Fibroblast of lung (primary cell): ENCODE results near the gene HIGD1A. TPM values are rescaled to one million over a fixed set of nuclear protein-coding genes. Genes with fewer than 3 reads are reported as not detected.

Source experiments
- DNase-seq, 2 donors: peaks; one replicate each; pipeline versions ENCODE4 v3.0.0 to v3.0.0-alpha.2; 2010; ENCODE audit warnings: low read depth in 2 of 2
- H2AFZ ChIP-seq: 2 replicates; pipeline ENCODE4 v1.5.1; 2012; ENCODE audit warnings: low read length, control low read depth, inconsistent platforms
- H3K27ac ChIP-seq: 2 replicates; pipeline ENCODE4 v1.5.1; 2011; ENCODE audit warnings: low read length, control low read depth; ENCODE audit not compliant: insufficient read depth
- H3K27me3 ChIP-seq: 2 replicates; pipeline ENCODE4 v1.5.1; 2011; ENCODE audit warnings: mild to moderate bottlenecking, low read length; ENCODE audit not compliant: control insufficient read depth, insufficient read depth
- H3K36me3 ChIP-seq: 2 replicates; pipeline ENCODE4 v1.5.1; 2011; ENCODE audit warnings: low read length; ENCODE audit not compliant: control insufficient read depth, insufficient read depth
- H3K4me1 ChIP-seq: 2 replicates; pipeline ENCODE4 v1.5.1; 2011; ENCODE audit warnings: low read length; ENCODE audit not compliant: control insufficient read depth, insufficient read depth; ENCODE audit errors: extremely low read depth
- H3K4me2 ChIP-seq: 2 replicates; pipeline ENCODE4 v1.5.1; 2011; ENCODE audit warnings: low read length, control low read depth; ENCODE audit not compliant: insufficient read depth; ENCODE audit errors: extremely low read depth
- H3K4me3 ChIP-seq, 4 experiments: fragments of 200-600 bp in 1 of 4; sonication (generic) in 1 of 4; replicated peaks in 1 of 4; 2 replicates each; pipeline ENCODE4 v1.5.1; 2011 to 2016; ENCODE audit warnings: low read length in 4 of 4, low read depth in 3 of 4, mild to moderate bottlenecking in 3 of 4, control low read depth in 2 of 4, inconsistent platforms in 1 of 4, mixed read lengths in 1 of 4; ENCODE audit not compliant: insufficient read depth in 1 of 4; ENCODE audit errors: control extremely low read depth in 1 of 4
- H3K79me2 ChIP-seq: 2 replicates; pipeline ENCODE4 v1.5.1; 2012; ENCODE audit warnings: mild to moderate bottlenecking, low read length, inconsistent platforms; ENCODE audit not compliant: control insufficient read depth, insufficient read depth
- H3K9ac ChIP-seq: 2 replicates; pipeline ENCODE4 v1.5.1; 2011; ENCODE audit warnings: mild to moderate bottlenecking, low read length, control low read depth; ENCODE audit not compliant: insufficient read depth
- H3K9me3 ChIP-seq: 2 replicates; pipeline ENCODE4 v1.5.1; 2012; ENCODE audit warnings: low read depth, low read length; ENCODE audit not compliant: control insufficient read depth, insufficient read depth
- H4K20me1 ChIP-seq: 2 replicates; pipeline ENCODE4 v1.5.1; 2011; ENCODE audit warnings: low read length; ENCODE audit not compliant: control insufficient read depth, insufficient read depth; ENCODE audit errors: extremely low read depth
- EZH2 ChIP-seq: IDR thresholded peaks from 2 replicates; pipeline ENCODE4 v1.5.1; 2012; ENCODE audit warnings: low read length, control low read depth, mild to moderate bottlenecking; ENCODE audit errors: missing control alignments
- polyA plus RNA-seq, 2 donors: library from polyadenylated mRNA; depleted of rRNA in 1 of 2; stranded (reverse) in 1 of 2; unstranded in 1 of 2; fragments of >200 nt; gene quantifications; 2 replicates each; pipeline ENCODE4 v1.2.1, GENCODE V29; 2011 to 2012; ENCODE audit warnings: missing spikeins in 1 of 2
- total RNA-seq: library from RNA; depleted of rRNA; stranded (reverse); fragments of >200 nt; gene quantifications from 2 replicates; pipeline ENCODE4 v1.2.1, GENCODE V29; 2014
- TF ChIP-seq, protein P1 (sequence below), 2 donors: IDR thresholded peaks in 1 of 2; conservative IDR thresholded peaks in 1 of 2; 1 replicate in 1 of 2; 2 replicates in 1 of 2; pipeline ENCODE4 v1.5.1; 2011 to 2012; ENCODE audit warnings: low read length in 2 of 2, control low read depth in 1 of 2, inconsistent platforms in 1 of 2, low read depth in 1 of 2, mild to moderate bottlenecking in 1 of 2

Gene HIGD1A
- total and polyA plus RNA-seq, 2 donors (not counting 1 experiment from before 2014, with no cell fraction given), result 121 to 245 TPM

DNA sequence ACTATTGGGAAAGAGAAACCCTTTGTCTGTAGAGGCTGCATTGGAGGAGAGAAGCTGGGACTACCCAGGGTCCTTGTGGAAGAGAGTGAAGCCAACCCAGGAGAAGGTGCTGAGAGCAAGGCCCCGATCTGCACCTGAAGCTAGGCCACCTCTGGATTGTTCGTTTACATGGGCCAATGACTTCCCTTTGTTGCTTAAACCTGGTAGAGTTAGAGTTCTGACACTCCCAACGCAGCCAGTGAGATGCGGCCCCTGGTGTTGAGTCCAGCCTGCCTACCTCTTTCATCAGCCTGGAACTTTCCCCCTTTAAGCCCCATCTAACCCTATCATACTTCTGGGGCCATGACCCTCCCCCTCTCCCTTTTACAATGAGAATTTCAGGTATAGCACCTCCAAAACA lies 62.0 kb downstream of the HIGD1A start:
- H4K20me1 ChIP-seq, result no peaks in the 10 kb centered on the region
- peaks cover 4% of the 10 kb centered on the region for H3K4me1 ChIP-seq
- H3K9ac ChIP-seq, result no peak overlapping the region
- no peaks in the 10 kb centered on the region for H3K9me3 ChIP-seq
- peaks cover 10% of the 10 kb centered on the region for H3K27me3 ChIP-seq
- TF ChIP-seq, protein P1, sequence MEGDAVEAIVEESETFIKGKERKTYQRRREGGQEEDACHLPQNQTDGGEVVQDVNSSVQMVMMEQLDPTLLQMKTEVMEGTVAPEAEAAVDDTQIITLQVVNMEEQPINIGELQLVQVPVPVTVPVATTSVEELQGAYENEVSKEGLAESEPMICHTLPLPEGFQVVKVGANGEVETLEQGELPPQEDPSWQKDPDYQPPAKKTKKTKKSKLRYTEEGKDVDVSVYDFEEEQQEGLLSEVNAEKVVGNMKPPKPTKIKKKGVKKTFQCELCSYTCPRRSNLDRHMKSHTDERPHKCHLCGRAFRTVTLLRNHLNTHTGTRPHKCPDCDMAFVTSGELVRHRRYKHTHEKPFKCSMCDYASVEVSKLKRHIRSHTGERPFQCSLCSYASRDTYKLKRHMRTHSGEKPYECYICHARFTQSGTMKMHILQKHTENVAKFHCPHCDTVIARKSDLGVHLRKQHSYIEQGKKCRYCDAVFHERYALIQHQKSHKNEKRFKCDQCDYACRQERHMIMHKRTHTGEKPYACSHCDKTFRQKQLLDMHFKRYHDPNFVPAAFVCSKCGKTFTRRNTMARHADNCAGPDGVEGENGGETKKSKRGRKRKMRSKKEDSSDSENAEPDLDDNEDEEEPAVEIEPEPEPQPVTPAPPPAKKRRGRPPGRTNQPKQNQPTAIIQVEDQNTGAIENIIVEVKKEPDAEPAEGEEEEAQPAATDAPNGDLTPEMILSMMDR (conservative IDR thresholded peaks at IDR 0.05 in 1 of 2, IDR thresholded peaks at IDR 0.05 in 1 of 2; ENCODE audit: low read depth in 1 of 2, low read length in 2 of 2), result no peak
- no peak for TF ChIP-seq EZH2
- no peak overlapping the region for H3K4me3 ChIP-seq
- no peak overlapping the region for H3K4me2 ChIP-seq
- no peak overlapping the region for H3K27ac ChIP-seq
- H3K36me3 ChIP-seq, result no peaks in the 10 kb centered on the region
- no peak overlapping the region for H2AFZ ChIP-seq
- DNase-seq, result no peak
- H3K79me2 ChIP-seq, result no peaks in the 10 kb centered on the region

DNA sequence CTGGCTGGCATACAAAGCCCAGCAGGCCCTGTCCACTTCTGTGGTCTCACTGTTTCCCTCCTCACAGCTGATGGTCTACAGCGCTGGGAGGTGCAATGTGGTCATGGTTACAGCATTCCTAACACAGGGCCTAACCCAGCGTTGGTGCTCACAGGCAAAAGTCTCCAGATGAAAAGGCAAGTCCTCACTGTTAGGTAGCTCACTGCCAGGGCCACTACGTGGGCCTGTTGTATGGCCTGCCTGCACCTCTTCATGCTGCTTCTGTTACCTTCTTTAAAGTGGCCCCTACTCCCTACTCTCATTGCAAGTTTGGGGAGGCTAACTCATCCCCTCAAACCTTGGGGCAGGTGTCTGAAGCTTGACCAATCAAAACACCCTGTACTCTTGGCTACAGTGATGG lies 62.5 kb downstream of the HIGD1A start:
- Histone ChIP-seq H3K36me3 (no peaks in the 10 kb centered on the region), H3K4me2 (no peak overlapping the region), H4K20me1 (no peaks in the 10 kb centered on the region)

DNA sequence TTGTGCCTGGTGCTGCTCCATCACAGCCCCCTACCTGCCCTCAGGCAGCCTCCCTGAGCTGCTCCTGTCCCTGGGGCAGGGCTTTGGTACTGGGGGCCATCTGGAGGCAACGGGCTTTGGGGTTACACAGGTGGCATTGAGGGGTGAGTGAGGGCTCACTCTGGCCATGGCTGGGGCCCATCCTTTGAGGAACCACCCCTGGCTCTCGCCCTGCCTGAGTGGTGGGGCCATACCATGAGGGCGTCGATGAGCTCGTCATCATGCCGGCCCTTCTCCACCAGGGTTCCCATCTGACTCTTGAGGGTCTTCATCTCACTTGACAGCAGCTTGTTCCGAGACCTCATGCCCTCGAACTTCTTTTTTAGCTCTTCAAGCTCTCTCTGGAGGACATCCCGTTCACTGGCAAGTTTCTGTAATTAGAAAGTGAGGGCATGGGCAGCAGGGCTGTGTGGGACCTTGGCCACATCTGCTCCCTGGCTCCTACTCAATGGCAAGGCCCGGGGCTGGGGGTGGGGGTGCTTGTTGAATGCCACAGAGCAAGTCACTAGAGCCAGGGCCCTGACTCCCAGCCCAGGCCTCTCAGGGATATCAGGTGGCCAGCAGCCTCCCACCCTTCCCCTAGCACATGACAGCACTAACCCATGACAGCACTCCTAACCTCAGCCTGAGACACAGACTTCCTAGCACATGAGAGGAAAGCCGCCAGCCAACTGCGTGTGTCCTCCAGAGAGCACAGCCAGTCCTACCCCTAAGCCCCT lies 64.7 kb downstream of the HIGD1A start:
- Histone ChIP-seq H3K79me2 (no peaks in the 10 kb centered on the region), H3K4me2 (no peak overlapping the region), H3K27me3 (peaks cover 14% of the 10 kb centered on the region), H3K4me1 (no peaks in the 10 kb centered on the region), H3K4me3 (no peak overlapping the region), H3K9ac (no peak overlapping the region), H2AFZ (no peak overlapping the region), H3K27ac (no peak overlapping the region), H3K36me3 (no peaks in the 10 kb centered on the region), H3K9me3 (no peaks in the 10 kb centered on the region), H4K20me1 (no peaks in the 10 kb centered on the region)
- TF ChIP-seq, protein P1 (conservative IDR thresholded peaks at IDR 0.05 in 1 of 2, IDR thresholded peaks at IDR 0.05 in 1 of 2; ENCODE audit: low read depth in 1 of 2, low read length in 2 of 2), result no peak
- TF ChIP-seq EZH2, result no peak
- no peak for DNase-seq

More for the DNA sequence above, 62.5 kb downstream of the HIGD1A start:
- no peak for DNase-seq
- TF ChIP-seq, protein P1 (conservative IDR thresholded peaks at IDR 0.05 in 1 of 2, IDR thresholded peaks at IDR 0.05 in 1 of 2; ENCODE audit: low read depth in 1 of 2, low read length in 2 of 2), result no peak
- TF ChIP-seq EZH2, result no peak
- Histone ChIP-seq H3K9me3 (no peaks in the 10 kb centered on the region), H3K9ac (no peak overlapping the region), H3K27me3 (peaks cover 10% of the 10 kb centered on the region), H3K27ac (no peak overlapping the region), H3K4me1 (peaks cover 4% of the 10 kb centered on the region), H3K79me2 (no peaks in the 10 kb centered on the region), H2AFZ (no peak overlapping the region), H3K4me3 (no peak overlapping the region)
